ENCODE measurements around the gene ZNF343. TPM values are rescaled to one million over a fixed set of nuclear protein-coding genes. Genes with fewer than 3 reads are reported as not detected.
A peak's percentile ranks its signal among the peaks of the same experiment; 100 is the strongest.

ZNF343 gene
- total and polyA plus RNA-seq, 2 of the 4 experiments (the other 2 are of a cell fraction), result 7.8 to 26.2 TPM

DNA sequence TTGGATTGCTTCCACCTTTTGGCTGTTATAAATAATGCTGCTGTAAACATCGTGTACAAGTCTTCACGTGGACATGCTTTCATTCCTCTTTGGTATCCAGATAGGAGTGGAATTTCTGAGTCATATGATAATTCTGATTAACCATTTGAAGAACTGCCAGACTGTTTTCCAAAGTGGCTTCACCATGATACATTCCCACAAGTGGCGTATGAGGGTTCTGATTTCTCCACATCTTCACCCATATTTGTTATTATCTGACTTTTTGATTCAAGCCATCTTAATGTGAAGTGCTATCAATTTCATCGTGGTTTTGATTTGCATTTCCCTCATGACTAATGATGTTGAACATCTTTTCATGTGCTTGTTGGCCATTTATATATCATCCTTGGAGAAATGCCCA, 35.2 kb downstream of the ZNF343 start:
- BruUV-seq (replicated peaks), result no TSS peak
- H2BK5ac ChIP-seq (ENCODE audit: low read depth, low read length, poor library complexity, severe bottlenecking), result peak overlapping the region; percentile 76
- POLR2A ChIA-PET (ENCODE audit: unreplicated experiment), result no interaction called here
- no peak overlapping the region for H4K91ac ChIP-seq (ENCODE audit: insufficient read depth, low read depth, low read length)
- dilution Hi-C loops (cut with HindIII; ENCODE audit: low sequenced_read_pairs, unreplicated experiment) (no loop called here), intact Hi-C loops (cut with micrococcal nuclease) (no loop called here), in situ Hi-C loops (cut with MboI; ENCODE audit: low sequenced_read_pairs) (loop anchor here (25.0 kb wide), 1 partner anchor 711 kb away; no protein-coding TSS in a partner anchor)
- CTCF ChIA-PET, result no interaction called here
- DNase-seq, result peak; percentile 95
- peaks cover 8 to 12% of the 10 kb centered on the region in 2 experiments; a peak in 3 of 4 replicates for H3K79me1 ChIP-seq (ENCODE audit: low read depth in 1 of 2, low read length in 2 of 2)
- H2BK120ac ChIP-seq (ENCODE audit: low read depth, low read length), result no peak overlapping the region
- peaks cover 9% of the 10 kb centered on the region for H3K9me1 ChIP-seq (ENCODE audit: insufficient read depth, low read length)
- H3K27ac ChIP-seq (ENCODE audit: insufficient read depth, low read length), result peak overlapping the region; percentile 40; the same call in 1 of the 2 replicates
- H2AK5ac ChIP-seq (ENCODE audit: low read depth, low read length), result no peak overlapping the region
- TF ChIP-seq, protein P1, sequence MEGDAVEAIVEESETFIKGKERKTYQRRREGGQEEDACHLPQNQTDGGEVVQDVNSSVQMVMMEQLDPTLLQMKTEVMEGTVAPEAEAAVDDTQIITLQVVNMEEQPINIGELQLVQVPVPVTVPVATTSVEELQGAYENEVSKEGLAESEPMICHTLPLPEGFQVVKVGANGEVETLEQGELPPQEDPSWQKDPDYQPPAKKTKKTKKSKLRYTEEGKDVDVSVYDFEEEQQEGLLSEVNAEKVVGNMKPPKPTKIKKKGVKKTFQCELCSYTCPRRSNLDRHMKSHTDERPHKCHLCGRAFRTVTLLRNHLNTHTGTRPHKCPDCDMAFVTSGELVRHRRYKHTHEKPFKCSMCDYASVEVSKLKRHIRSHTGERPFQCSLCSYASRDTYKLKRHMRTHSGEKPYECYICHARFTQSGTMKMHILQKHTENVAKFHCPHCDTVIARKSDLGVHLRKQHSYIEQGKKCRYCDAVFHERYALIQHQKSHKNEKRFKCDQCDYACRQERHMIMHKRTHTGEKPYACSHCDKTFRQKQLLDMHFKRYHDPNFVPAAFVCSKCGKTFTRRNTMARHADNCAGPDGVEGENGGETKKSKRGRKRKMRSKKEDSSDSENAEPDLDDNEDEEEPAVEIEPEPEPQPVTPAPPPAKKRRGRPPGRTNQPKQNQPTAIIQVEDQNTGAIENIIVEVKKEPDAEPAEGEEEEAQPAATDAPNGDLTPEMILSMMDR (conservative IDR thresholded peaks at IDR 0.05; ENCODE audit: low read depth, low read length), result no peak
- TF ChIP-seq CHD1 (IDR thresholded peaks at IDR 0.05; ENCODE audit: low read depth, low read length) (no peak), RAD21 (IDR thresholded peaks at IDR 0.05; ENCODE audit: low read length) (no peak), SMC3 (IDR thresholded peaks at IDR 0.05; ENCODE audit: low read depth, low read length) (no peak), CEBPB (IDR thresholded peaks at IDR 0.05; ENCODE audit: low read depth, low read length) (peak; percentile 42; the same call in 1 of the 2 replicates), POLR2A (IDR thresholded peaks at IDR 0.05; ENCODE audit: low read depth, low read length) (no peak), MAZ (IDR thresholded peaks at IDR 0.05; ENCODE audit: borderline replicate concordance, low read depth, low read length) (no peak), RCOR1 (IDR thresholded peaks at IDR 0.05; ENCODE audit: insufficient replicate concordance, low read length) (peak; percentile 13), MAFK (IDR thresholded peaks at IDR 0.05; ENCODE audit: low read depth, low read length) (no peak), RFX5 (IDR thresholded peaks at IDR 0.05; ENCODE audit: low read depth, low read length) (no peak), NFE2L2 (IDR thresholded peaks at IDR 0.05; ENCODE audit: low read depth, low read length) (no peak), BHLHE40 (IDR thresholded peaks at IDR 0.05; ENCODE audit: low read depth, low read length) (peak; percentile 97), MXI1 (IDR thresholded peaks at IDR 0.05; ENCODE audit: borderline replicate concordance, low read depth, low read length) (peak; percentile 80), FOS (IDR thresholded peaks at IDR 0.05; ENCODE audit: low read depth, low read length) (peak; percentile 61; the same call in 1 of the 2 replicates)
- TF ChIP-seq, protein P2, sequence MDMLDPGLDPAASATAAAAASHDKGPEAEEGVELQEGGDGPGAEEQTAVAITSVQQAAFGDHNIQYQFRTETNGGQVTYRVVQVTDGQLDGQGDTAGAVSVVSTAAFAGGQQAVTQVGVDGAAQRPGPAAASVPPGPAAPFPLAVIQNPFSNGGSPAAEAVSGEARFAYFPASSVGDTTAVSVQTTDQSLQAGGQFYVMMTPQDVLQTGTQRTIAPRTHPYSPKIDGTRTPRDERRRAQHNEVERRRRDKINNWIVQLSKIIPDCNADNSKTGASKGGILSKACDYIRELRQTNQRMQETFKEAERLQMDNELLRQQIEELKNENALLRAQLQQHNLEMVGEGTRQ (IDR thresholded peaks at IDR 0.05; ENCODE audit: low read depth, low read length), result peak; percentile 83
- TF ChIP-seq, protein P3, sequence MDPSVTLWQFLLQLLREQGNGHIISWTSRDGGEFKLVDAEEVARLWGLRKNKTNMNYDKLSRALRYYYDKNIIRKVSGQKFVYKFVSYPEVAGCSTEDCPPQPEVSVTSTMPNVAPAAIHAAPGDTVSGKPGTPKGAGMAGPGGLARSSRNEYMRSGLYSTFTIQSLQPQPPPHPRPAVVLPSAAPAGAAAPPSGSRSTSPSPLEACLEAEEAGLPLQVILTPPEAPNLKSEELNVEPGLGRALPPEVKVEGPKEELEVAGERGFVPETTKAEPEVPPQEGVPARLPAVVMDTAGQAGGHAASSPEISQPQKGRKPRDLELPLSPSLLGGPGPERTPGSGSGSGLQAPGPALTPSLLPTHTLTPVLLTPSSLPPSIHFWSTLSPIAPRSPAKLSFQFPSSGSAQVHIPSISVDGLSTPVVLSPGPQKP (IDR thresholded peaks at IDR 0.05; ENCODE audit: borderline replicate concordance, low read depth, low read length), result no peak
- peak overlapping the region in 1 of 2 experiments; percentile 20; a peak in 1 of 4 replicates for H4K8ac ChIP-seq (ENCODE audit: low read depth in 2 of 2, low read length in 2 of 2)
- H2BK20ac ChIP-seq (ENCODE audit: low read depth, low read length), result no peak overlapping the region
- H3K4me1 ChIP-seq (ENCODE audit: control insufficient read depth, insufficient read depth, low read length), result peaks cover 5% of the 10 kb centered on the region
- H2AK9ac ChIP-seq (replicated peaks; ENCODE audit: low read depth, low read length, poor library complexity), result no peak overlapping the region
- no peak overlapping the region for H2AFZ ChIP-seq (replicated peaks; ENCODE audit: low read length, poor library complexity)
- H3K9me3 ChIP-seq (ENCODE audit: control insufficient read depth, insufficient read depth, low read length), result no peaks in the 10 kb centered on the region
- H3K36me3 ChIP-seq (ENCODE audit: control insufficient read depth, insufficient read depth, low read length), result peaks cover 3% of the 10 kb centered on the region; the same call in 1 of the 2 replicates
- peak overlapping the region; percentile 53; the same call in 1 of the 2 replicates for H3K4me2 ChIP-seq (ENCODE audit: low read depth, low read length)
- H3K18ac ChIP-seq (ENCODE audit: low read depth, low read length), result no peak overlapping the region
- ATAC-seq (ENCODE audit: low read depth), result 0 out of 2 replicates have a peak, but pooled peaks have one; percentile 1
- H4K20me1 ChIP-seq (ENCODE audit: insufficient read depth, low read length), result peaks cover 17% of the 10 kb centered on the region
- no peaks in the 10 kb centered on the region for H3K27me3 ChIP-seq (ENCODE audit: control insufficient read depth, insufficient read depth, low read length)
- no peak overlapping the region for H3K4me3 ChIP-seq (ENCODE audit: insufficient read depth, low read depth, low read length)
- no peak overlapping the region for H3K23ac ChIP-seq (ENCODE audit: low read depth, low read length)
- H3K4ac ChIP-seq (ENCODE audit: low read depth, low read length), result no peak overlapping the region
- WGBS, 2 experiments (ENCODE audit: extremely low coverage in 2 of 2, insufficient read length in 1 of 2), result no CpG with 5 or more reads among the region's 4 CpGs
- H2BK15ac ChIP-seq (ENCODE audit: low read depth, low read length), result no peak overlapping the region
- no peak overlapping the region for H3K9ac ChIP-seq (ENCODE audit: low read depth, low read length)
- no peak overlapping the region for H3K56ac ChIP-seq (ENCODE audit: extremely low read depth, insufficient read depth, low read length)
- no peak overlapping the region for H3K14ac ChIP-seq (replicated peaks; ENCODE audit: low read depth, low read length)
- H4K5ac ChIP-seq (ENCODE audit: low read depth, low read length), result no peak overlapping the region

All from IMR-90 (cell line).